PC-3 (cell line): Measurements from ENCODE around the gene SIAH2.

Source experiments
- EZH2 ChIP-seq: fragments of 300-600 bp; sonication (generic); IDR thresholded peaks from one replicate; pipeline ENCODE4 v1.6.1; 2017; ENCODE audit warnings: antibody characterized with exemption, mild to moderate bottlenecking, low read length; ENCODE audit not compliant: unreplicated experiment
- EZH2phosphoT487 ChIP-seq: fragments of 300-600 bp; sonication (generic); IDR thresholded peaks from 2 replicates; pipeline ENCODE4 v1.6.1; 2018; ENCODE audit warnings: mild to moderate bottlenecking, antibody characterized with exemption, low read length, borderline replicate concordance
- TF ChIP-seq, protein P1 (sequence below): fragments of 300-600 bp; sonication (generic); conservative IDR thresholded peaks from 2 replicates; pipeline ENCODE4 v1.5.1; 2017; ENCODE audit warnings: antibody characterized with exemption, low read depth, mild to moderate bottlenecking, low read length

DNA sequence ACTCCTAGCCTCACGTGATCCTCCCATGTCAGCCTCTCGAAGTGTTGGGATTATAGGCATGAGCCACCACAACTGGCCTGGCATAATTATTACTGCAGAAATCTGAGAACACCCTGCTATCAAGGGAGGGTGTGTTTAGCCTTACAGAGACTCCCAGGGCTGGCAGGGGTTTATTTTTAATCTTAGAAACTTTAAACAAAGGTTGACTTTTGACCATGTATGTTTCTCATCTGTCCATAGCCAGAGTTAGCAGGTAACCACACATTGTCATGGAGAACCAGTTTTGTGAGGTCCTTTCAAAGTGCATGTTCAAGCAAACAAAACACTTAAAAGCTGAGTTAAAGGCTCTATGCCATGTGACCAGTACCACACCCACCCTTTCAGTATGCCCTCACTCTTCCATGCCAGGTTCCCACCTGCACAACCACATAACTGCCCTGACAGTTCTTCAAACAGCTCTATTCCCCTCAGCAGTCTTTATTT is 11.1 kb downstream of the SIAH2 start:
- TF ChIP-seq, protein P1, sequence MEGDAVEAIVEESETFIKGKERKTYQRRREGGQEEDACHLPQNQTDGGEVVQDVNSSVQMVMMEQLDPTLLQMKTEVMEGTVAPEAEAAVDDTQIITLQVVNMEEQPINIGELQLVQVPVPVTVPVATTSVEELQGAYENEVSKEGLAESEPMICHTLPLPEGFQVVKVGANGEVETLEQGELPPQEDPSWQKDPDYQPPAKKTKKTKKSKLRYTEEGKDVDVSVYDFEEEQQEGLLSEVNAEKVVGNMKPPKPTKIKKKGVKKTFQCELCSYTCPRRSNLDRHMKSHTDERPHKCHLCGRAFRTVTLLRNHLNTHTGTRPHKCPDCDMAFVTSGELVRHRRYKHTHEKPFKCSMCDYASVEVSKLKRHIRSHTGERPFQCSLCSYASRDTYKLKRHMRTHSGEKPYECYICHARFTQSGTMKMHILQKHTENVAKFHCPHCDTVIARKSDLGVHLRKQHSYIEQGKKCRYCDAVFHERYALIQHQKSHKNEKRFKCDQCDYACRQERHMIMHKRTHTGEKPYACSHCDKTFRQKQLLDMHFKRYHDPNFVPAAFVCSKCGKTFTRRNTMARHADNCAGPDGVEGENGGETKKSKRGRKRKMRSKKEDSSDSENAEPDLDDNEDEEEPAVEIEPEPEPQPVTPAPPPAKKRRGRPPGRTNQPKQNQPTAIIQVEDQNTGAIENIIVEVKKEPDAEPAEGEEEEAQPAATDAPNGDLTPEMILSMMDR: no peak
- TF ChIP-seq EZH2 (no peak), EZH2phosphoT487 (no peak)
